Stimulated activated CD8-positive, alpha-beta memory T cell treated with anti-CD3 and anti-CD28 coated beads, Interleukin-7, amount 100 ng/mL, for 48 hours (primary cell): Measurements from ENCODE around the gene UCN.
"Not testable (repeated sequence)": the region's sequence is repeated elsewhere in the genome, so short reads cannot be mapped to it uniquely, and the experiment has no call there.

ENCODE experiments used
- DNase-seq, 2 donors: peaks; one replicate each; pipeline ENCODE4 v3.0.0-alpha.2; 2020; ENCODE audit warnings: low read depth in 1 of 2; ENCODE audit errors: extremely low read depth in 1 of 2

UCN gene

GRCh38 chr2:27315122-27315521 is 6.9 kb upstream of the UCN start:
- no peak for DNase-seq

GRCh38 chr2:27314709-27315108 is 6.5 kb upstream of the UCN start:
- no peak for DNase-seq

GRCh38 chr2:27313882-27314645 is 5.8 kb upstream of the UCN start:
- no peak for DNase-seq

- no peak for DNase-seq
Measured at GRCh38 chr2:27312152-27312551, 3.9 kb upstream of the UCN start.

- DNase-seq, result no peak
Measured at GRCh38 chr2:27309651-27310050, 1.4 kb upstream of the UCN start.

GRCh38 chr2:27307545-27308358 is 493 bp downstream of the UCN start:
- DNase-seq, result no peak

GRCh38 chr2:27307287-27307544 is 1.0 kb downstream of the UCN start:
- DNase-seq, result no peak

GRCh38 chr2:27306573-27307286 is 1.5 kb downstream of the UCN start:
- no peak for DNase-seq

GRCh38 chr2:27306136-27306535 is 2.1 kb downstream of the UCN start:
- DNase-seq, result no peak

GRCh38 chr2:27305516-27305915 is 2.7 kb downstream of the UCN start:
- no peak for DNase-seq

GRCh38 chr2:27304488-27305240 is 3.6 kb downstream of the UCN start:
- no peak for DNase-seq

- DNase-seq, result no peak
Measured at GRCh38 chr2:27303093-27304025, 4.9 kb downstream of the UCN start.

GRCh38 chr2:27300606-27301005 is 7.6 kb downstream of the UCN start:
- not testable (repeated sequence) for DNase-seq

GRCh38 chr2:27298391-27299080 is 9.7 kb downstream of the UCN start:
- no peak for DNase-seq

- DNase-seq, result no peak
Measured at GRCh38 chr2:27297195-27297594, 11.1 kb downstream of the UCN start.

GRCh38 chr2:27296481-27296880 is 11.8 kb downstream of the UCN start:
- no peak for DNase-seq

GRCh38 chr2:27294928-27295327 is 13.3 kb downstream of the UCN start:
- DNase-seq, result no peak

- no peak for DNase-seq
Measured at GRCh38 chr2:27291865-27292264, 16.4 kb downstream of the UCN start.

- DNase-seq, result no peak
Measured at GRCh38 chr2:27290549-27290948, 17.7 kb downstream of the UCN start.

GRCh38 chr2:27288610-27289009 is 19.6 kb downstream of the UCN start:
- no peak for DNase-seq
